ENCODE data around the gene SHQ1. TPM values are rescaled to one million over a fixed set of nuclear protein-coding genes. Genes with fewer than 3 reads are reported as not detected.

Gene SHQ1
- polyA plus RNA-seq, 1 experiment, result 16.6 TPM

DNA sequence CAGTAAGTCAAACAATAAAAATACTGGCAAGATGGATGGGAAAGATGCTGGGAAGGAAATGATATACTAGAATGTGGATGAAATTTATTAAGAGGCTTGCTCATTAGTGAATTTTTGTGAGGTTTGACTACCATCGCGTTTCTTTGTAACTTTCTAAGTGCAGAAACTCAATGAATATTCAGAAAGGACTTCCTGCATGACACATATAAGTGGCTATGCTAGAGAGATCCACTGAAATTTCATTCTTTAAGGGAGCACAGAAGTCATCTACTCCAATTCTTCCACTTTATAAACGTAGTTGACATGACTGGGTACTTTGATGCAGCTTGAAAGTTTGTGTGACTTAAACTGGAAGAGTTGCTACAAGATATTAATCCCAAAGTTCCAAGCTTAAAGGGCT is 88.0 kb downstream of the SHQ1 start:
- Histone ChIP-seq H3K9me3 (ENCODE audit: control insufficient read depth, insufficient read depth, low read length) (no peaks in the 10 kb centered on the region), H3K4me3 (ENCODE audit: low read depth, low read length) (no peak overlapping the region), H3K27me3 (ENCODE audit: control insufficient read depth, insufficient read depth, low read length) (no peaks in the 10 kb centered on the region), H3K27ac (ENCODE audit: low read depth, low read length) (no peak overlapping the region)
- no peak for DNase-seq (ENCODE audit: low read depth, low spot score)
- ChIA-PET CTCF (no interaction called here), POLR2A (no interaction called here)
- TF ChIP-seq CTCF (IDR thresholded peaks at IDR 0.05; ENCODE audit: low read depth, low read length), result no peak

- CTCF ChIA-PET, result no interaction called here
- POLR2A ChIA-PET, result no interaction called here
Observed at GRCh38 chr3:72756900-72757299, 91.3 kb downstream of the SHQ1 start.

GRCh38 chr3:72754582-72754981 is 93.7 kb downstream of the SHQ1 start:
- H3K27me3 ChIP-seq (ENCODE audit: control insufficient read depth, insufficient read depth, low read length), result no peaks in the 10 kb centered on the region
- H3K27ac ChIP-seq (ENCODE audit: low read depth, low read length), result no peak overlapping the region
- no peak overlapping the region for H3K4me3 ChIP-seq (ENCODE audit: low read depth, low read length)
- POLR2A ChIA-PET, result no interaction called here
- no peak for TF ChIP-seq CTCF (IDR thresholded peaks at IDR 0.05; ENCODE audit: low read depth, low read length)
- CTCF ChIA-PET, result interaction anchor here (1.0 kb wide), 1 partner anchor 57 kb away, joined by 4 read pairs; no protein-coding TSS in a partner anchor
- H3K9me3 ChIP-seq (ENCODE audit: control insufficient read depth, insufficient read depth, low read length), result no peaks in the 10 kb centered on the region
- DNase-seq (ENCODE audit: low read depth, low spot score), result no peak

More at GRCh38 chr3:72756900-72757299, 91.3 kb downstream of the SHQ1 start:
- DNase-seq (ENCODE audit: low read depth, low spot score), result no peak
- Histone ChIP-seq H3K27me3 (ENCODE audit: control insufficient read depth, insufficient read depth, low read length) (no peaks in the 10 kb centered on the region), H3K27ac (ENCODE audit: low read depth, low read length) (no peak overlapping the region), H3K4me3 (ENCODE audit: low read depth, low read length) (no peak overlapping the region), H3K9me3 (ENCODE audit: control insufficient read depth, insufficient read depth, low read length) (no peaks in the 10 kb centered on the region)
- no peak for TF ChIP-seq CTCF (IDR thresholded peaks at IDR 0.05; ENCODE audit: low read depth, low read length)

GRCh38 chr3:72753495-72753894 is 94.8 kb downstream of the SHQ1 start:
- H3K9me3 ChIP-seq (ENCODE audit: control insufficient read depth, insufficient read depth, low read length), result no peaks in the 10 kb centered on the region
- ChIA-PET CTCF (interaction anchor here (0.7 kb wide), 1 partner anchor 70 kb away, joined by 3 read pairs; no protein-coding TSS in a partner anchor), POLR2A (no interaction called here)
- no peak overlapping the region for H3K27ac ChIP-seq (ENCODE audit: low read depth, low read length)
- H3K4me3 ChIP-seq (ENCODE audit: low read depth, low read length), result no peak overlapping the region
- H3K27me3 ChIP-seq (ENCODE audit: control insufficient read depth, insufficient read depth, low read length), result no peaks in the 10 kb centered on the region
- DNase-seq (ENCODE audit: low read depth, low spot score), result no peak
- no peak for TF ChIP-seq CTCF (IDR thresholded peaks at IDR 0.05; ENCODE audit: low read depth, low read length)

DNA sequence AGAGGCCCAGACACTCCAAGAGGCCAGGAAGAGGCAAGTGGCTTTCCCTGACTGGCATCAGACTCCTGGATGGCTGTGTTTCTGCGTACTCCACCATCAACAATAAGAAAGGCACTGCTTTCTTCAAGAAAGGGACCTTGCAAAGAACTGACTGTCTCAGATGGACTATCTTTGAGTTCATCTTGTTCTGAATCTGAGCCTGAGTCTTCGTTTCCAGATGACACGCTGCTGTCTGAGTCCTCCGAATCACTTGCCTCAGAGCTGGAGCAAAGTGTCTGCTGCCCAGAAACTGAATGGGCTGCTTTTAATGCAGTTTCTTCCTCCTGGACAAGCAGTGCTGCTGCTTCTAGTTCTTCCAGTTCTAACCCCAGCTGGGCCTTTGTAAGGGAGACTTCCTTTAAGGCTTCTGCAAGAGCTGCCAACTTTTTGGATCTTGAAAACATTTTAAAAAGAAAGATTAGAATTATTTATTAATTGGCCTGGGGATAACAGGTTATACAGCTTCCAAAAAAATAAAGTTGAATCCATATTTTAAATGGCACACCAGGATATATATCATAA is 97.8 kb downstream of the SHQ1 start:
- no peak for DNase-seq (ENCODE audit: low read depth, low spot score)
- TF ChIP-seq CTCF (IDR thresholded peaks at IDR 0.05; ENCODE audit: low read depth, low read length), result no peak
- H3K27ac ChIP-seq (ENCODE audit: low read depth, low read length), result no peak overlapping the region
- H3K27me3 ChIP-seq (ENCODE audit: control insufficient read depth, insufficient read depth, low read length), result no peaks in the 10 kb centered on the region
- CTCF ChIA-PET, result no interaction called here
- H3K4me3 ChIP-seq (ENCODE audit: low read depth, low read length), result no peak overlapping the region
- POLR2A ChIA-PET, result no interaction called here
- H3K9me3 ChIP-seq (ENCODE audit: control insufficient read depth, insufficient read depth, low read length), result no peaks in the 10 kb centered on the region

Measured in AG04450 (cell line).